GM19043 (cell line): Measurements from ENCODE around the gene RGS11.
"Not testable (repeated sequence)": the region's sequence is repeated elsewhere in the genome, so short reads cannot be mapped to it uniquely, and the experiment has no call there.

Experiments used
- ATAC-seq: cut with Tn5 transposase; IDR thresholded peaks from one replicate; pipeline ENCODE4 v1.9.1; 2021; ENCODE audit warnings: low read depth; ENCODE audit not compliant: unreplicated experiment

RGS11 gene

GRCh38 chr16:234468-235305 is 41.1 kb downstream of the RGS11 start, which contains the start of gene FAM234A:
Gene FAM234A, plus strand, starts transcription at chr16:234821. Its CDS starts 19,593 bp downstream, at chr16:254414.
- ATAC-seq = peak; percentile 71

- no peak for ATAC-seq
Observed at GRCh38 chr16:230949-231348, 44.8 kb downstream of the RGS11 start.

- not testable (repeated sequence) for ATAC-seq
Observed at GRCh38 chr16:230351-230750, 45.4 kb downstream of the RGS11 start.

GRCh38 chr16:229731-230281 is 45.9 kb downstream of the RGS11 start:
- no peak for ATAC-seq

GRCh38 chr16:228852-229730 is 46.7 kb downstream of the RGS11 start, which contains the start of gene LUC7L:
Gene LUC7L, minus strand, starts transcription at chr16:229449. Its CDS starts 110 bp downstream, at chr16:229339.
- peak; percentile 80 for ATAC-seq

GRCh38 chr16:228151-228851 is 47.4 kb downstream of the RGS11 start:
- ATAC-seq = no peak

- ATAC-seq = no peak
Observed at GRCh38 chr16:220021-220420, 55.7 kb downstream of the RGS11 start.
